ENCODE results near the gene MYO7A. TPM values are rescaled to one million over a fixed set of nuclear protein-coding genes. Genes with fewer than 3 reads are reported as not detected.

The MYO7A gene
- total RNA-seq, 1 donor from 2014 or later = 3.2 TPM

DNA sequence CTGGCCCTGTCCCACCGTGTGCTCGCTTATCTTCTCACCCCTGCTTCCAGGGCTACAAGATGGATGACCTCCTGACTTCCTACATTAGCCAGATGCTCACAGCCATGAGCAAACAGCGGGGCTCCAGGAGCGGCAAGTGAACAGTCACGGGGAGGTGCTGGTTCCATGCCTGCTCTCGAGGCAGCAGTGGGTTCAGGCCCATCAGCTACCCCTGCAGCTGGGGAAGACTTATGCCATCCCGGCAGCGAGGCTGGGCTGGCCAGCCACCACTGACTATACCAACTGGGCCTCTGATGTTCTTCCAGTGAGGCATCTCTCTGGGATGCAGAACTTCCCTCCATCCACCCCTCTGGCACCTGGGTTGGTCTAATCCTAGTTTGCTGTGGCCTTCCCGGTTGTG, 86.5 kb downstream of the MYO7A start:
- TF ChIP-seq, protein P1, sequence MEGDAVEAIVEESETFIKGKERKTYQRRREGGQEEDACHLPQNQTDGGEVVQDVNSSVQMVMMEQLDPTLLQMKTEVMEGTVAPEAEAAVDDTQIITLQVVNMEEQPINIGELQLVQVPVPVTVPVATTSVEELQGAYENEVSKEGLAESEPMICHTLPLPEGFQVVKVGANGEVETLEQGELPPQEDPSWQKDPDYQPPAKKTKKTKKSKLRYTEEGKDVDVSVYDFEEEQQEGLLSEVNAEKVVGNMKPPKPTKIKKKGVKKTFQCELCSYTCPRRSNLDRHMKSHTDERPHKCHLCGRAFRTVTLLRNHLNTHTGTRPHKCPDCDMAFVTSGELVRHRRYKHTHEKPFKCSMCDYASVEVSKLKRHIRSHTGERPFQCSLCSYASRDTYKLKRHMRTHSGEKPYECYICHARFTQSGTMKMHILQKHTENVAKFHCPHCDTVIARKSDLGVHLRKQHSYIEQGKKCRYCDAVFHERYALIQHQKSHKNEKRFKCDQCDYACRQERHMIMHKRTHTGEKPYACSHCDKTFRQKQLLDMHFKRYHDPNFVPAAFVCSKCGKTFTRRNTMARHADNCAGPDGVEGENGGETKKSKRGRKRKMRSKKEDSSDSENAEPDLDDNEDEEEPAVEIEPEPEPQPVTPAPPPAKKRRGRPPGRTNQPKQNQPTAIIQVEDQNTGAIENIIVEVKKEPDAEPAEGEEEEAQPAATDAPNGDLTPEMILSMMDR (IDR thresholded peaks at IDR 0.05; ENCODE audit: borderline replicate concordance) = no peak
- Histone ChIP-seq H3K9me3 (replicated peaks) (peaks cover 10% of the 10 kb centered on the region), H3K4me1 (no peaks in the 10 kb centered on the region), H3K27me3 (ENCODE audit: low read depth) (no peaks in the 10 kb centered on the region), H3K36me3 (peaks cover 6% of the 10 kb centered on the region), H3K4me3 (no peak overlapping the region), H3K27ac (replicated peaks) (no peak overlapping the region)
- no peak for DNase-seq
- intact Hi-C loops (cut with micrococcal nuclease) = no loop called here

DNA sequence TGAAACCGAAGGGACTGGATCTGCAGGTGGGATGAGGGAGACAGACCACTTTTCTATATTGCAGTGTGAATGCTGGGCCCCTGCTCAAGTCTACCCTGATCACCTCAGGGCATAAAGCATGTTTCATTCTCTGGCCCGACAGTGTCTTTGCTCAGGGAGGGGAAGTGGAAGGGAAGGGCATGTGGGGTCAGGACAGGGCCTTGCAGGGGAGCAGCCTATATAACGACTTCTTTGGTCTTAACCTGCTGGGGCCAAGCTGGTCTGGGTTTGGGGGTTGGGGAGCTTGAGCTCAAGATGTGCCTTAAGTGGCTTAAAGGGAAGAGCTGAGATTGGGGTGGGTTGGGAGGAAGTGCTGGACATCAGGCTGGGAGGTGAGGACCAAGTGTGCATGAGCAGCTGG, 87.1 kb downstream of the MYO7A start:
- DNase-seq = no peak
- TF ChIP-seq, protein P1 (IDR thresholded peaks at IDR 0.05; ENCODE audit: borderline replicate concordance) = no peak
- intact Hi-C loops (cut with micrococcal nuclease) = no loop called here

DNA sequence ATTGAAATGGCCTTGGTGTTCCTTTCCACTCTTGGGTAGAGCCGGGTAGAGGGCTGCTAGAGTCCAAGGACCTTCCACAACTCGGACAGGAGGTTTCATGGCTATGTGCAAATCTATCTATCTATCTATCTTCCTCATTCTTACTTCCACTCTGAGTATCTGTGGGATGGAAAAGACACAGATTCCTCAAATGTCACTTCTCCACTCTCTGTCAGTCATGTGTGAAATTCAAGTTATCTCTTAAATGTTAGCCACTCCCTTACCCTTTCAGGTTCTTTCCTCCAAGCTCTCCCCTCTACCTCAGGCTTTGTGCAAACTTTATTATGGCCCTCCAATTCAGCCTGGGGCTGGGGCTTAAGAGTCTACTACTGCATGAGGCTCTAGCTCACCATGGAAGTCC, 89.1 kb downstream of the MYO7A start:
- DNase-seq = no peak
- TF ChIP-seq, protein P1 (IDR thresholded peaks at IDR 0.05; ENCODE audit: borderline replicate concordance) = no peak

More for the DNA sequence above, 87.1 kb downstream of the MYO7A start:
- Histone ChIP-seq H3K27me3 (ENCODE audit: low read depth) (no peaks in the 10 kb centered on the region), H3K4me1 (no peaks in the 10 kb centered on the region), H3K36me3 (peaks cover 6% of the 10 kb centered on the region), H3K9me3 (replicated peaks) (peaks cover 10% of the 10 kb centered on the region), H3K27ac (replicated peaks) (no peak overlapping the region), H3K4me3 (no peak overlapping the region)

DNA sequence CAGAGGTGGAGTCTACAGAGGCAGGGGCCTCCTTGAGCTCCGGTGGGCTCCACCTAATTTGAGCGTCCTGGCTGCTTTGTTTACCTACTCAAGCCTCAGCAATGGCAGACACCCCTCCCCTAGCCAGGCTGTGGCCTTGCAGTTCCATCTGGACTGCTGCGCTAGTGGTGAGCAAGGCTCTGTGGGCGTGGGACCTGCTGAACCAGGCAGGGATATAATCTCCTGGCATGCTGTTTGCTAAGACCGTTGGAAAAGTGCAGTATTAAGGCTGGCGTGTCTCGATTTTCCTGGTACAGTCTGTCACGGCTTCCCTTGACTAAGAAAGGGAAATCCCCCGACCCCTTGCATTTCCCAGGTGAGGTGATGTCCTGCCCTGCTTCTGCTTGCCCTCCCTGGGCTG, 95.8 kb downstream of the MYO7A start:
- H3K27ac ChIP-seq (replicated peaks) = no peak overlapping the region
- intact Hi-C loops (cut with micrococcal nuclease) = no loop called here
- H3K9me3 ChIP-seq (replicated peaks) = peaks cover 7% of the 10 kb centered on the region
- H3K36me3 ChIP-seq = no peaks in the 10 kb centered on the region
- TF ChIP-seq, protein P1 (IDR thresholded peaks at IDR 0.05; ENCODE audit: borderline replicate concordance) = no peak
- DNase-seq = no peak
- no peaks in the 10 kb centered on the region for H3K4me1 ChIP-seq
- H3K27me3 ChIP-seq (ENCODE audit: low read depth) = no peaks in the 10 kb centered on the region
- H3K4me3 ChIP-seq = no peak overlapping the region

More for the DNA sequence above, 89.1 kb downstream of the MYO7A start:
- Histone ChIP-seq H3K27me3 (ENCODE audit: low read depth) (no peaks in the 10 kb centered on the region), H3K4me1 (no peaks in the 10 kb centered on the region), H3K4me3 (no peak overlapping the region), H3K27ac (replicated peaks) (no peak overlapping the region), H3K36me3 (peaks cover 6% of the 10 kb centered on the region), H3K9me3 (replicated peaks) (peaks cover 10% of the 10 kb centered on the region)
- intact Hi-C loops (cut with micrococcal nuclease) = no loop called here

DNA sequence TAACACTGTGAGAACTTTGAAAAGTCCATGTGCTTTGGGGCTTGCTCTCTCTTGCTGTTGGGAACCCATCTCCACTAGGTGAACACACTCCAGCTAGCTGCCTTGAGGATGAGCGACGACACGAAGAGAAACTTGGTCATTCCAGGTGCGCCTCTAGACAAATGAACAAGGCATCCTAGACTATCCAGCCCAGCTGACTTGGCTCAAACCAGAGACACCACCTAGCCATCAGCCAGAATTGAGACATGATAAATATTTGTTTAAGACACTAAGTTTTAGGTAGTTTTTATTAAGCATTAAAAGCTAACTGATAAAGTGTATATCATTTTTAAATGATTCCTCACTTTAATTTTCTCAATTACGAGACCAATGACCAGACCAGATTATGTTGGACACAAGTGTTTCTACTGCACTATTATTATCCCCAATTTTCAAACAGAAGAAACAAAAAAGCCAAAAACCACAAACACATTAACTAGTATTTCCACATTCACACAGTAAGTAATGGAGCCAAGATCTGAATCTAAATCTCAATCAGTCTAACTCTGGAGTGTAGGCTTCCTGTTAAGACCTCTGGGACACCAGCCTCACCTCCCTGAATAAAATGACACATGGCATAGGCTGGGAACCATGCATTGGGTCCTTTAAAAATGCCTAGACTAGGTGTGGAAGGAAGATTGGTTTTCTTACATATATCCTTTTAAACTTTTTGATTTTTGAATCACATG, 103.0 kb downstream of the MYO7A start:
- intact Hi-C loops (cut with micrococcal nuclease) = no loop called here
- peaks cover 13% of the 10 kb centered on the region for H3K27me3 ChIP-seq (ENCODE audit: low read depth)
- H3K36me3 ChIP-seq = no peaks in the 10 kb centered on the region
- peaks cover 2% of the 10 kb centered on the region for H3K9me3 ChIP-seq (replicated peaks)
- TF ChIP-seq, protein P1 (IDR thresholded peaks at IDR 0.05; ENCODE audit: borderline replicate concordance) = no peak
- no peak overlapping the region for H3K27ac ChIP-seq (replicated peaks)
- H3K4me3 ChIP-seq = no peak overlapping the region
- DNase-seq = no peak
- no peaks in the 10 kb centered on the region for H3K4me1 ChIP-seq

Measured in left ventricle myocardium inferior (tissue), 1 donor.